Stimulated activated effector memory CD8-positive, alpha-beta T cell treated with anti-CD3 and anti-CD28 coated beads, Interleukin-12 subunit alpha, Interleukin-12 subunit beta, amount 100 ng/mL, for 72 hours (primary cell): Measurements from ENCODE around the gene FANCC.

Experiments used
- ATAC-seq: fragments of 150-1000 bp; cut with Tn5 transposase; 2 replicates; pipeline ENCODE4 v1.10.0; 2021
- DNase-seq, 2 donors: peaks; one replicate each; pipeline ENCODE4 v3.0.0; 2021 to 2022; ENCODE audit warnings: low spot score in 2 of 2
- H3K27ac Mint-ChIP-seq: one replicate; pipeline ENCODE4 v1.8.0; 2022; ENCODE audit warnings: mild to moderate bottlenecking, mixed read lengths
- H3K36me3 Mint-ChIP-seq: one replicate; pipeline ENCODE4 v1.8.0; 2022; ENCODE audit warnings: mild to moderate bottlenecking, mixed read lengths
- H3K4me1 Mint-ChIP-seq: one replicate; pipeline ENCODE4 v1.8.0; 2022; ENCODE audit warnings: mixed read lengths
- H3K4me3 Mint-ChIP-seq: one replicate; pipeline ENCODE4 v1.8.0; 2022; ENCODE audit warnings: mild to moderate bottlenecking, mixed read lengths
- H3K9me3 Mint-ChIP-seq: one replicate; pipeline ENCODE4 v1.8.0; 2022; ENCODE audit warnings: mixed read lengths

Gene FANCC

GRCh38 chr9:95097279-95097678 is 220.2 kb downstream of the FANCC start:
- no peak for ATAC-seq
- Mint-ChIP-seq H3K36me3 (peaks cover 5% of the 10 kb centered on the region), H3K4me3 (no peak overlapping the region), H3K27ac (no peak overlapping the region), H3K9me3 (no peaks in the 10 kb centered on the region), H3K4me1 (peaks cover 8% of the 10 kb centered on the region)
- DNase-seq = no peak

DNA sequence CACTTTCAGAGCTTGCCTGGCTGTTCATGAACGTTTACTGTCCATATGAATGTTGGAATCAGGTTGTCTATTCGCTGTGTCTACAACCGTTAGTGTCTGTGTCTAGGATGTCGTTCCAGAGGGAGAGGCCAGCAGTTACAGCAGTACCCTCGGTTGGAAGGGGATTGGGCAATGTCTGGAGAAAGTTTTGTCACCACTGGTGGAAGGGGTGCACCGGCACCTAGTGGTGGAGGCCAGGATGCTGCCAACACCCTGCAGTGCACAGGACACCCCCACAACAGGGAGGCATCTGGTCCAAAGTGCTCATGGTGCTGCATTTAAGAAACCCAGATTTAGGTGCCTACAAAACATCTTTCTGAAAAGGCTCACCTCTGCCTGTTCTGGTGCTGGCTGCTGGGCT is 220.7 kb downstream of the FANCC start:
- no peak for DNase-seq
- Mint-ChIP-seq H3K27ac (no peak overlapping the region), H3K9me3 (no peaks in the 10 kb centered on the region), H3K4me1 (peaks cover 12% of the 10 kb centered on the region), H3K4me3 (no peak overlapping the region), H3K36me3 (peaks cover 5% of the 10 kb centered on the region)
- ATAC-seq = no peak

- H3K27ac Mint-ChIP-seq = no peak overlapping the region
- H3K36me3 Mint-ChIP-seq = peaks cover 5% of the 10 kb centered on the region
- DNase-seq (no peak), ATAC-seq (no peak)
- no peaks in the 10 kb centered on the region for H3K9me3 Mint-ChIP-seq
- H3K4me1 Mint-ChIP-seq = peaks cover 16% of the 10 kb centered on the region
- no peak overlapping the region for H3K4me3 Mint-ChIP-seq
Measured at GRCh38 chr9:95096381-95096780, 221.1 kb downstream of the FANCC start.

GRCh38 chr9:95095641-95096355 is 221.7 kb downstream of the FANCC start:
- ATAC-seq = no peak
- Mint-ChIP-seq H3K4me1 (peaks cover 19% of the 10 kb centered on the region), H3K9me3 (no peaks in the 10 kb centered on the region), H3K36me3 (peaks cover 5% of the 10 kb centered on the region), H3K27ac (no peak overlapping the region), H3K4me3 (no peak overlapping the region)
- no peak for DNase-seq

DNA sequence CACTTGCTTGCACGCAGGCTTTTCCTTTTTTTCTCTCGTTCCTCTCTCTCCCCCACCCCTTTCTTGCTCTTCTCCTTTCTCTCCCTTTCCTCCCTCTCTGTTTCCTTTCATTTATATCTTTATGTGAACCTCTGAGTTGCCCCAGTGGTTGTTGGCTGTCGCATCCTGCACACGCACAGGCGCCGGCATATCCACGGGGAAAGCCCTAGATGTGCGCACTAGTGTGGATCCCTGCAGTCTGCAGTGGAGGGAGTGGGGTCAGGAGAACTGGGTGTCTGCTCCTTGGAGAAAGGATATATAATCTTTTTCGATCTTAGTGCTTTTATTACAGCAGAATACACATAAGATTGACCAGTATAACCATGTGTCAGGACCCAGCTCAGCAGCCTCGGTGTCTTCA is 223.5 kb downstream of the FANCC start:
- no peak for DNase-seq
- no peak overlapping the region for H3K27ac Mint-ChIP-seq
- H3K36me3 Mint-ChIP-seq = peaks cover 5% of the 10 kb centered on the region
- H3K4me1 Mint-ChIP-seq = peaks cover 19% of the 10 kb centered on the region
- H3K9me3 Mint-ChIP-seq = no peaks in the 10 kb centered on the region
- no peak overlapping the region for H3K4me3 Mint-ChIP-seq
- ATAC-seq = no peak

DNA sequence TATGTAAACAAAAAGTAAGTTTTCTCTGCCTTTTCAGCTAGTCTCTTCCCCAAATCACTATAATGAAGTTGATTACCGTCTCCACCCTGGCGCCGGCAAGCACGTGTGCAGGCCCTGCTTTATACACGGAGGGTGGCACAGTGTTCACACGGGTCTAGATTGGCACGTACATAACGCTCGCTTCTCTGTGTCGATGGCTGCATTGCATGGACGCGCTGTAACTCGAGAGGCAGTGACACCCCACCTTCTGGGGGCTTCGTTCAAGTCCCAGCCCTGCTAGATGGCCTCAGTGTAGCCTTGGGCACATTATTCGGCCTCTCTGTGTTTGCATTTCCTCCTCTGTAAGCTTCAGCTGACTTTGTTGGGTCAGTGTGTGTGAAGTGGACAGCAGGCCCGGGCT is 223.9 kb downstream of the FANCC start:
- no peak overlapping the region for H3K27ac Mint-ChIP-seq
- peaks cover 19% of the 10 kb centered on the region for H3K4me1 Mint-ChIP-seq
- ATAC-seq (no peak), DNase-seq (no peak)
- H3K9me3 Mint-ChIP-seq = no peaks in the 10 kb centered on the region
- no peak overlapping the region for H3K4me3 Mint-ChIP-seq
- H3K36me3 Mint-ChIP-seq = peaks cover 5% of the 10 kb centered on the region

GRCh38 chr9:95092262-95093072 is 225.0 kb downstream of the FANCC start:
- Mint-ChIP-seq H3K9me3 (no peaks in the 10 kb centered on the region), H3K4me1 (peaks cover 19% of the 10 kb centered on the region), H3K4me3 (no peak overlapping the region), H3K36me3 (peaks cover 5% of the 10 kb centered on the region), H3K27ac (peak overlapping the region; percentile 5)
- no peak for DNase-seq
- ATAC-seq = peak; percentile 60

GRCh38 chr9:95091601-95092261 is 225.8 kb downstream of the FANCC start:
- Mint-ChIP-seq H3K4me1 (peaks cover 19% of the 10 kb centered on the region), H3K36me3 (peaks cover 5% of the 10 kb centered on the region), H3K9me3 (no peaks in the 10 kb centered on the region), H3K4me3 (no peak overlapping the region), H3K27ac (no peak overlapping the region)
- DNase-seq (no peak), ATAC-seq (no peak)

- Mint-ChIP-seq H3K27ac (no peak overlapping the region), H3K4me3 (no peak overlapping the region), H3K4me1 (peaks cover 19% of the 10 kb centered on the region), H3K9me3 (no peaks in the 10 kb centered on the region), H3K36me3 (peaks cover 2% of the 10 kb centered on the region)
- ATAC-seq = no peak
- no peak for DNase-seq
Measured at GRCh38 chr9:95090871-95091577, 226.5 kb downstream of the FANCC start.

- DNase-seq (no peak), ATAC-seq (no peak)
- H3K4me1 Mint-ChIP-seq = peaks cover 19% of the 10 kb centered on the region
- H3K9me3 Mint-ChIP-seq = no peaks in the 10 kb centered on the region
- H3K36me3 Mint-ChIP-seq = peaks cover 4% of the 10 kb centered on the region
- H3K4me3 Mint-ChIP-seq = no peak overlapping the region
- no peak overlapping the region for H3K27ac Mint-ChIP-seq
Measured at GRCh38 chr9:95090023-95090791, 227.3 kb downstream of the FANCC start.

- no peak for ATAC-seq
- H3K27ac Mint-ChIP-seq = no peak overlapping the region
Measured at GRCh38 chr9:95089257-95090022, 228.1 kb downstream of the FANCC start.

DNA sequence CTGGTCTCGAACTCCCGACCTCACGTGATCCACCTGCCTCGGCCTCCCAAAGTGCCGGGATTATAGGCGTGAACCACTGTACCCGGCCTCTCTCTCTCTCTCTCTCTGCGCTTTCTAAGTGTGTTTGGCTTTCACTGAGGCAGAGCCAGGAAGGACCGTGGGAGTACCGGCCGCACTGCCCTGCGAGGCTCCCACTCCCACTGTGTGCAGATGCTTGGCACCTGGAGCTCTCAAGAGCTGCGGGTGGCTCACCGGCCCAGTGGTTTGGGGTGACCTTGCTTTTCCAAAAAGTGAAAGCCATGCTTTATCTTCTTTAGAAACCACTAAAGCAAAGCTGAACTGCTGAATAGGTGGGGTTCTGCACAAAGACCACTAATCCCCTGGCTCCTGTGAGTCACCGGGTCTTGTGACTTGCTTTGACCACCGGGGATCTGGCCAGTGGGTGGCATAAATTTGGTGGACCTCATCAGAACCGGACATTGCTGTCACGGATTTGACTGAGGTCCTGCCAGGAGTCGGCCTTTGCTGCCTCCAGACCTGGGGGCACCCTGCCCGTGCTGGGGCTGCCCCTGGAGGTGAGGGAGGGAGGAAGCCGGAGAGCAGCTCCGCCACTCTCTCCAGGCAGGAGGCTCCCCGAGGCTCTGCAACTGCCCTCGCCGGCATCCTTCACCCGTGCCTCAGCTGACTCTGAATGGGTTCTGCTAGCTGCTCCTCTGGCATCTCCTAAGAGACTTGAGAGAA is 228.9 kb downstream of the FANCC start:
- Mint-ChIP-seq H3K4me3 (no peak overlapping the region), H3K27ac (no peak overlapping the region), H3K9me3 (no peaks in the 10 kb centered on the region), H3K4me1 (peaks cover 19% of the 10 kb centered on the region), H3K36me3 (peaks cover 12% of the 10 kb centered on the region)
- ATAC-seq (no peak), DNase-seq (no peak)

More at GRCh38 chr9:95089257-95090022, 228.1 kb downstream of the FANCC start:
- H3K36me3 Mint-ChIP-seq = peaks cover 8% of the 10 kb centered on the region
- H3K4me3 Mint-ChIP-seq = no peak overlapping the region
- H3K4me1 Mint-ChIP-seq = peaks cover 19% of the 10 kb centered on the region
- DNase-seq = no peak
- no peaks in the 10 kb centered on the region for H3K9me3 Mint-ChIP-seq

DNA sequence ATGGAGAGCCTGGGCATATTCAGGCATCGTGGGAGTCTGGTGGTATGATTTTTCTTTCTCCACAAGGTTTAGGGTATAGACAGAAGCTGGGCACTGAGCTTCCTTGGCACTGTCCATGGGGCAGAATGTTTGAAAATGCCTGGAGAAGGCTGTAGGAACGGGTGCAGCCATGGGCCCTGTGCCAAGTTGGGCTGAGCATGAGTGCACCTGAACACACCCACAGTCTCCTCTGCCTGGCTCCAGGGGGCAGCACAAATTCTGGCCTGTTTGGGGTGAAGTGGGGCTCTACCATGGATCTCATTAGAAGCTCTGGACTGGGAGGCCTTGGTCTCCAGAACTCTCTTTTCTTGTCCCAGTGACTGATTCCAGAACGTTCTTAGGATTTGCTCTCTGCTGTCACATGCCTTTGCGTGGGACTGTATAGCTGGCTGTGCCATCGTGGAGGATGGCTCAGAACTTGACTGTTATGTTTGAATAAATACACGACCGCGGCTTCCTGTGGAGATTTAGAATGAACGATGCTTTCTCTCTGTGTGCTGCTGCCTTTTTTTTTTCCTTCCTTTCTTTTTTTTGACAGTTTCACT is 229.8 kb downstream of the FANCC start:
- H3K4me1 Mint-ChIP-seq = peaks cover 15% of the 10 kb centered on the region
- H3K9me3 Mint-ChIP-seq = no peaks in the 10 kb centered on the region
- H3K27ac Mint-ChIP-seq = no peak overlapping the region
- DNase-seq = no peak
- H3K36me3 Mint-ChIP-seq = peaks cover 12% of the 10 kb centered on the region
- H3K4me3 Mint-ChIP-seq = no peak overlapping the region
- ATAC-seq = no peak
